ENCODE results near the gene DLST. TPM values are rescaled to one million over a fixed set of nuclear protein-coding genes. Genes with fewer than 3 reads are reported as not detected.

The DLST gene
- polyA plus RNA-seq, 1 experiment: 150 TPM

GRCh38 chr14:74947353-74948227, 65.9 kb downstream of the DLST start:
- ChIA-PET POLR2A (no interaction called here), CTCF (interaction anchor here (0.6 to 3.6 kb wide), 5 partner anchors 21 to 356 kb away, joined by 3 to 21 read pairs (median 4); partner anchors contain the start of gene RPS6KL1)
- no peak for TF ChIP-seq CTCF (IDR thresholded peaks at IDR 0.05; ENCODE audit: low read depth, low read length)
- no peak for DNase-seq (ENCODE audit: low read depth, low spot score)
- H3K9me3 ChIP-seq (ENCODE audit: control insufficient read depth, insufficient read depth, low read length): no peaks in the 10 kb centered on the region
- no peak overlapping the region for H3K27ac ChIP-seq (ENCODE audit: low read depth, low read length)
- peaks cover 2% of the 10 kb centered on the region for H3K27me3 ChIP-seq (ENCODE audit: control insufficient read depth, insufficient read depth, low read length)
- H3K4me3 ChIP-seq (ENCODE audit: low read depth, low read length): no peak overlapping the region

DNA sequence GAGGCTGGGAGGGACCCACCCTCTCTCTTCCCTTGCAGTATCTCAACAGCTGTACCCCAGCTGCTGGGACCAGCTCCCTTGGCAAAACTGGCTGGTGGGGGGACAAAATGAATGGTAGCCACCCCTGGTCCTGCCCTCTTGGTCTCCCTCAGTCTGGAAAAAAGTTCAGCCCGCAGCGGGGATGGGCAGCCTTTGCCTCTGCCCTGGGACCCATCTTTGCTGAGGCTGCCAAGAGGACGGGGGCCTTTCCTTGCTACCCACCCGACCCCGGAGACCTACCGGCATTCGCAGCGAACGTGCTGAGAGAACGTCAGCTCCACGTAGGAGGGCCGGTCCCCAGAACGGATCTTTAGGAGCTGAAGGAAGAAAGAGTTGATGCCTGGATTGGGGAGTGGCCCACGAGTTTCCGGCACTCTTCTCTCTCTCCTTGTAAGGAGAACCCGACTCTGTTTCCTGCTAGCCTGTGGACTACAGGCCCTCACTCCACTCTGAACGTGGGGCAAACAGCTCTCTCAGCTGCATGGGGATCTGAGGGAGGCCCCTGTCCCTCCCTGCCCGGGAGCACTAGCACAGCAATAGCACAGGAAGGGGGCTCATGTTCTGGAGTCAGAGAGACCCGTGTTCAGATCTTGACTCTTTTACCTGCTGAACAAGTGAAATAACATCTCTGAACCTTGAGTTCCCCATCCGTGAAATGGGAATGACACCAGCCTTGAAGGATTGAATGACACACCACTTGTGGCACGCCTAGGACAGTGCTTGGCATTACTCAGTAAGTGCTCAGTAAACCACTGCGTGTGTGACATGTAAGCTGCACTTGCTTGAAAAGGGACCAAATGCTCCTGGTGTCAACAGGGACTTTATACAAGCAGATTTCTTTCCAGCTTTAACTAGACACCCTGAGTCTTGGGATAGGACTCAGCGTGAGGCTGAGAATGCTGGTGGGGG, 66.8 kb downstream of the DLST start:
- peaks cover 2% of the 10 kb centered on the region for H3K27me3 ChIP-seq (ENCODE audit: control insufficient read depth, insufficient read depth, low read length)
- no peak overlapping the region for H3K4me3 ChIP-seq (ENCODE audit: low read depth, low read length)
- ChIA-PET POLR2A (no interaction called here), CTCF (interaction anchor here (3.6 kb wide), 1 partner anchor 141 kb away, joined by 21 read pairs; no protein-coding TSS in a partner anchor)
- no peak for DNase-seq (ENCODE audit: low read depth, low spot score)
- no peaks in the 10 kb centered on the region for H3K9me3 ChIP-seq (ENCODE audit: control insufficient read depth, insufficient read depth, low read length)
- no peak overlapping the region for H3K27ac ChIP-seq (ENCODE audit: low read depth, low read length)
- no peak for TF ChIP-seq CTCF (IDR thresholded peaks at IDR 0.05; ENCODE audit: low read depth, low read length)

- H3K4me3 ChIP-seq (ENCODE audit: low read depth, low read length): no peak overlapping the region
- no peak for DNase-seq (ENCODE audit: low read depth, low spot score)
- H3K27me3 ChIP-seq (ENCODE audit: control insufficient read depth, insufficient read depth, low read length): peaks cover 2% of the 10 kb centered on the region
- ChIA-PET POLR2A (no interaction called here), CTCF (interaction anchor here (3.6 kb wide), 1 partner anchor 140 kb away, joined by 21 read pairs; no protein-coding TSS in a partner anchor)
- no peak for TF ChIP-seq CTCF (IDR thresholded peaks at IDR 0.05; ENCODE audit: low read depth, low read length)
- H3K9me3 ChIP-seq (ENCODE audit: control insufficient read depth, insufficient read depth, low read length): no peaks in the 10 kb centered on the region
- H3K27ac ChIP-seq (ENCODE audit: low read depth, low read length): no peak overlapping the region
These were observed 67.5 kb downstream of the DLST start for GRCh38 chr14:74949191-74949601.

GRCh38 chr14:74949859-74950573, 68.3 kb downstream of the DLST start:
- DNase-seq (ENCODE audit: low read depth, low spot score): no peak
- Histone ChIP-seq H3K9me3 (ENCODE audit: control insufficient read depth, insufficient read depth, low read length) (no peaks in the 10 kb centered on the region), H3K27ac (ENCODE audit: low read depth, low read length) (no peak overlapping the region), H3K27me3 (ENCODE audit: control insufficient read depth, insufficient read depth, low read length) (peaks cover 2% of the 10 kb centered on the region), H3K4me3 (ENCODE audit: low read depth, low read length) (no peak overlapping the region)
- POLR2A ChIA-PET: no interaction called here
- CTCF ChIA-PET: interaction anchor here (3.6 kb wide), 1 partner anchor 139 kb away, joined by 21 read pairs; no protein-coding TSS in a partner anchor
- TF ChIP-seq CTCF (IDR thresholded peaks at IDR 0.05; ENCODE audit: low read depth, low read length): no peak

All from AG04450 (cell line).